ENCODE data around the gene OR1L8. TPM values are rescaled to one million over a fixed set of nuclear protein-coding genes. Genes with fewer than 3 reads are reported as not detected.

Gene OR1L8
- total RNA-seq, 1 experiment from 2014 or later: not detected

DNA sequence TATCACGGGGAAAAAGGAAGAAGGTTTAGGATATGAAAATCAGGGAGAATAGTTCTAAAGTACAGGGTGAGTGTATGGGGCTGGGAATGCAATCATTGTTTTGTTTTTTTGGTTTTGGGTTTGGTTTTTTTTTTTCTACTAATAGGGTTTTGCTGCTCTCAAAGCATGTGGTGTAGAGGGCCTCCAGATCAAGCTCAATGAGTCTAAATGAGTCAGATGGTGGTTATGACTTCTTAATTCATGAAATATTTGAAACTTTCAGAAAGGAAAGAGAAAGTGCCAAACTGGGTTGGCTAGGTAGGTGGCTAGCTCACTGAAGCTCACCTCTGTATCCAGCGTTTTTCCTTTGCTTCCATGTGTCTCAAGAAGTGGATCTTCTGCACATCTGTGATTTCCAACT, 10.7 kb downstream of the OR1L8 start:
- H3K4me1 ChIP-seq (ENCODE audit: control insufficient read depth, insufficient read depth, low read length): no peaks in the 10 kb centered on the region
- CTCF ChIA-PET: no interaction called here
- intact Hi-C loops (cut with micrococcal nuclease; ENCODE audit: unreplicated experiment): no loop called here
- DNase-seq (ENCODE audit: low read depth, low spot score) (no peak), ATAC-seq (no peak)
- H3K27me3 ChIP-seq (ENCODE audit: control insufficient read depth, insufficient read depth, low read length): no peaks in the 10 kb centered on the region
- no peak overlapping the region for H3K4me3 ChIP-seq (ENCODE audit: low read depth in 2 of 2, low read length in 2 of 2)
- in situ Hi-C loops (cut with HindIII; ENCODE audit: low pct_unique_long_range_greater_than_20kb, low sequenced_read_pairs): no loop called here
- TF ChIP-seq, protein P1, sequence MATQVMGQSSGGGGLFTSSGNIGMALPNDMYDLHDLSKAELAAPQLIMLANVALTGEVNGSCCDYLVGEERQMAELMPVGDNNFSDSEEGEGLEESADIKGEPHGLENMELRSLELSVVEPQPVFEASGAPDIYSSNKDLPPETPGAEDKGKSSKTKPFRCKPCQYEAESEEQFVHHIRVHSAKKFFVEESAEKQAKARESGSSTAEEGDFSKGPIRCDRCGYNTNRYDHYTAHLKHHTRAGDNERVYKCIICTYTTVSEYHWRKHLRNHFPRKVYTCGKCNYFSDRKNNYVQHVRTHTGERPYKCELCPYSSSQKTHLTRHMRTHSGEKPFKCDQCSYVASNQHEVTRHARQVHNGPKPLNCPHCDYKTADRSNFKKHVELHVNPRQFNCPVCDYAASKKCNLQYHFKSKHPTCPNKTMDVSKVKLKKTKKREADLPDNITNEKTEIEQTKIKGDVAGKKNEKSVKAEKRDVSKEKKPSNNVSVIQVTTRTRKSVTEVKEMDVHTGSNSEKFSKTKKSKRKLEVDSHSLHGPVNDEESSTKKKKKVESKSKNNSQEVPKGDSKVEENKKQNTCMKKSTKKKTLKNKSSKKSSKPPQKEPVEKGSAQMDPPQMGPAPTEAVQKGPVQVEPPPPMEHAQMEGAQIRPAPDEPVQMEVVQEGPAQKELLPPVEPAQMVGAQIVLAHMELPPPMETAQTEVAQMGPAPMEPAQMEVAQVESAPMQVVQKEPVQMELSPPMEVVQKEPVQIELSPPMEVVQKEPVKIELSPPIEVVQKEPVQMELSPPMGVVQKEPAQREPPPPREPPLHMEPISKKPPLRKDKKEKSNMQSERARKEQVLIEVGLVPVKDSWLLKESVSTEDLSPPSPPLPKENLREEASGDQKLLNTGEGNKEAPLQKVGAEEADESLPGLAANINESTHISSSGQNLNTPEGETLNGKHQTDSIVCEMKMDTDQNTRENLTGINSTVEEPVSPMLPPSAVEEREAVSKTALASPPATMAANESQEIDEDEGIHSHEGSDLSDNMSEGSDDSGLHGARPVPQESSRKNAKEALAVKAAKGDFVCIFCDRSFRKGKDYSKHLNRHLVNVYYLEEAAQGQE (IDR thresholded peaks at IDR 0.05; ENCODE audit: insufficient read depth in 1 of 2, low read depth in 2 of 2, low read length in 1 of 2): no peak
- TF ChIP-seq, protein P2, sequence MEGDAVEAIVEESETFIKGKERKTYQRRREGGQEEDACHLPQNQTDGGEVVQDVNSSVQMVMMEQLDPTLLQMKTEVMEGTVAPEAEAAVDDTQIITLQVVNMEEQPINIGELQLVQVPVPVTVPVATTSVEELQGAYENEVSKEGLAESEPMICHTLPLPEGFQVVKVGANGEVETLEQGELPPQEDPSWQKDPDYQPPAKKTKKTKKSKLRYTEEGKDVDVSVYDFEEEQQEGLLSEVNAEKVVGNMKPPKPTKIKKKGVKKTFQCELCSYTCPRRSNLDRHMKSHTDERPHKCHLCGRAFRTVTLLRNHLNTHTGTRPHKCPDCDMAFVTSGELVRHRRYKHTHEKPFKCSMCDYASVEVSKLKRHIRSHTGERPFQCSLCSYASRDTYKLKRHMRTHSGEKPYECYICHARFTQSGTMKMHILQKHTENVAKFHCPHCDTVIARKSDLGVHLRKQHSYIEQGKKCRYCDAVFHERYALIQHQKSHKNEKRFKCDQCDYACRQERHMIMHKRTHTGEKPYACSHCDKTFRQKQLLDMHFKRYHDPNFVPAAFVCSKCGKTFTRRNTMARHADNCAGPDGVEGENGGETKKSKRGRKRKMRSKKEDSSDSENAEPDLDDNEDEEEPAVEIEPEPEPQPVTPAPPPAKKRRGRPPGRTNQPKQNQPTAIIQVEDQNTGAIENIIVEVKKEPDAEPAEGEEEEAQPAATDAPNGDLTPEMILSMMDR (IDR thresholded peaks at IDR 0.05): no peak
- TF ChIP-seq SIN3A (IDR thresholded peaks at IDR 0.05; ENCODE audit: borderline replicate concordance, insufficient read depth, low read depth, low read length) (no peak), TCF7L2 (IDR thresholded peaks at IDR 0.05; ENCODE audit: low read depth, low read length) (no peak), POLR2AphosphoS5 (IDR thresholded peaks at IDR 0.05; ENCODE audit: low read depth, low read length) (no peak)
- no peaks in the 10 kb centered on the region for H3K36me3 ChIP-seq (ENCODE audit: control insufficient read depth, insufficient read depth, low read length)
- no peaks in the 10 kb centered on the region for H3K9me3 ChIP-seq (ENCODE audit: control insufficient read depth, insufficient read depth, low read depth, low read length)
- POLR2A ChIA-PET: no interaction called here
- H3K27ac ChIP-seq (ENCODE audit: low read length): no peak overlapping the region
- BruUV-seq (replicated peaks): no TSS peak

DNA sequence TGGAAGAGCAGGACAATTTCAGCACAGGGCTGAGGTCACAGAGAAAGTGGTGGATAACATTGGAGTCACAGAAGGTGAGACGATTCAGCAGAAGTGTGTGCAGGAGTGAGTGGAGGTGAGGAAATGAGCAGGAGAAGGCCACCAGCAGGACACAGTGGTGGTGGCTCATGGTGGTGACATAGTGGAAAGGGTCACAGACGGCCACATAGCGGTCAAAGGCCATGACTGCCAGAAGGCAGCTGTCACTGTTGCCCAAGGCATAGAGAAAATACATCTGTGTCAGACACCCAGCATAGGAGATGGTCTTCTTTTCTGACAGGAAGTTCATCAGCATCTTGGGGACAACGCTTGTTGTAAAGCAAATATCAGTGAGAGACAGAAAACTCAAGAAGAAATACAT, 15.3 kb downstream of the OR1L8 start:
- Histone ChIP-seq H3K4me3 (ENCODE audit: low read depth in 2 of 2, low read length in 2 of 2) (no peak overlapping the region), H3K36me3 (ENCODE audit: control insufficient read depth, insufficient read depth, low read length) (no peaks in the 10 kb centered on the region), H3K4me1 (ENCODE audit: control insufficient read depth, insufficient read depth, low read length) (no peaks in the 10 kb centered on the region), H3K27ac (ENCODE audit: low read length) (no peak overlapping the region), H3K27me3 (ENCODE audit: control insufficient read depth, insufficient read depth, low read length) (no peaks in the 10 kb centered on the region), H3K9me3 (ENCODE audit: control insufficient read depth, insufficient read depth, low read depth, low read length) (no peaks in the 10 kb centered on the region)
- intact Hi-C loops (cut with micrococcal nuclease; ENCODE audit: unreplicated experiment) (no loop called here), in situ Hi-C loops (cut with HindIII; ENCODE audit: low pct_unique_long_range_greater_than_20kb, low sequenced_read_pairs) (no loop called here)
- POLR2A ChIA-PET: no interaction called here
- no TSS peak for BruUV-seq (replicated peaks)
- DNase-seq (ENCODE audit: low read depth, low spot score) (no peak), ATAC-seq (no peak)
- TF ChIP-seq, protein P1 (IDR thresholded peaks at IDR 0.05; ENCODE audit: insufficient read depth in 1 of 2, low read depth in 2 of 2, low read length in 1 of 2): no peak
- TF ChIP-seq TCF7L2 (IDR thresholded peaks at IDR 0.05; ENCODE audit: low read depth, low read length) (no peak), SIN3A (IDR thresholded peaks at IDR 0.05; ENCODE audit: borderline replicate concordance, insufficient read depth, low read depth, low read length) (no peak), POLR2AphosphoS5 (IDR thresholded peaks at IDR 0.05; ENCODE audit: low read depth, low read length) (no peak)
- TF ChIP-seq, protein P2 (IDR thresholded peaks at IDR 0.05): no peak
- CTCF ChIA-PET: no interaction called here

Measured in Panc1 (cell line).